ENCODE data around the gene UBXN11. TPM values are rescaled to one million over a fixed set of nuclear protein-coding genes. Genes with fewer than 3 reads are reported as not detected.

The UBXN11 gene
- total RNA-seq, 2 donors from 2014 or later, result 12.2 to 14.8 TPM

- peaks cover 0 to 9% of the 10 kb centered on the region in 2 donors for H3K36me3 ChIP-seq (replicated peaks in 1 of 2; ENCODE audit: insufficient read depth in 1 of 2, low read depth in 2 of 2)
- intact Hi-C loops (cut with DNase I), result no loop called here
- ATAC-seq (no peak), DNase-seq (no peak)
- TF ChIP-seq, protein P1, sequence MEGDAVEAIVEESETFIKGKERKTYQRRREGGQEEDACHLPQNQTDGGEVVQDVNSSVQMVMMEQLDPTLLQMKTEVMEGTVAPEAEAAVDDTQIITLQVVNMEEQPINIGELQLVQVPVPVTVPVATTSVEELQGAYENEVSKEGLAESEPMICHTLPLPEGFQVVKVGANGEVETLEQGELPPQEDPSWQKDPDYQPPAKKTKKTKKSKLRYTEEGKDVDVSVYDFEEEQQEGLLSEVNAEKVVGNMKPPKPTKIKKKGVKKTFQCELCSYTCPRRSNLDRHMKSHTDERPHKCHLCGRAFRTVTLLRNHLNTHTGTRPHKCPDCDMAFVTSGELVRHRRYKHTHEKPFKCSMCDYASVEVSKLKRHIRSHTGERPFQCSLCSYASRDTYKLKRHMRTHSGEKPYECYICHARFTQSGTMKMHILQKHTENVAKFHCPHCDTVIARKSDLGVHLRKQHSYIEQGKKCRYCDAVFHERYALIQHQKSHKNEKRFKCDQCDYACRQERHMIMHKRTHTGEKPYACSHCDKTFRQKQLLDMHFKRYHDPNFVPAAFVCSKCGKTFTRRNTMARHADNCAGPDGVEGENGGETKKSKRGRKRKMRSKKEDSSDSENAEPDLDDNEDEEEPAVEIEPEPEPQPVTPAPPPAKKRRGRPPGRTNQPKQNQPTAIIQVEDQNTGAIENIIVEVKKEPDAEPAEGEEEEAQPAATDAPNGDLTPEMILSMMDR (IDR thresholded peaks at IDR 0.05), result no peak
- no peak for TF ChIP-seq POLR2A (IDR thresholded peaks at IDR 0.05)
- no peaks in the 10 kb centered on the region for H3K27me3 ChIP-seq
- 90 to 91% methylated on average over 5 of the region's 5 CpGs for whole genome bisulfite sequencing, 2 donors
- H3K4me3 ChIP-seq, result no peak overlapping the region
- no peak overlapping the region for H3K27ac ChIP-seq
- H3K4me1 ChIP-seq, result no peaks in the 10 kb centered on the region
- no peaks in the 10 kb centered on the region for H3K9me3 ChIP-seq
Measured at GRCh38 chr1:26263212-26263611, 43.2 kb downstream of the UBXN11 start.

DNA sequence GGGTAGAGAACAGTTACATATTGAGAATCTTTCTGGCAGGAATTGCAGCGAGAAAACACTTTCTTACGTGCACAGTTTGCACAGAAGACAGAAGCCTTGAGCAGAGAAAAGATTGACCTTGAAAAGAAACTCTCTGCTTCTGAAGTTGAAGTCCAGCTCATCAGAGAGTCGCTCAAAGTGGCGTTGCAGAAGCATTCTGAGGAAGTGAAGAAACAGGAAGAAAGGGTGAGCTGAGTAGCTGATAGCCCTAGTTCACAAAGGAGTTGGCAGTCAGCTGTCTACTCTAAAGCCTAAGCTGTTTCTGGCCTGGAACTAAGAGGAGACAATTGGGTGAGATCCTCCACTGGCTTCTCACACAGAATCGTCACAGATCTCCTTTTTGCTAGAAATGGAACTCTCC is 46.9 kb downstream of the UBXN11 start:
- Histone ChIP-seq H3K4me3 (no peak overlapping the region), H3K4me1 (no peaks in the 10 kb centered on the region), H3K27me3 (no peaks in the 10 kb centered on the region), H3K9me3 (no peaks in the 10 kb centered on the region), H3K27ac (no peak overlapping the region), H3K36me3 (replicated peaks in 1 of 2; ENCODE audit: insufficient read depth in 1 of 2, low read depth in 2 of 2) (peaks cover 0 to 11% of the 10 kb centered on the region in 2 donors)
- no peak for TF ChIP-seq POLR2A (IDR thresholded peaks at IDR 0.05)
- TF ChIP-seq, protein P1 (IDR thresholded peaks at IDR 0.05), result no peak
- 80 to 82% methylated on average over 5 of the region's 5 CpGs for WGBS, 2 donors
- intact Hi-C loops (cut with DNase I), result no loop called here
- DNase-seq (peak in 1 of 4 donors; percentile 21), ATAC-seq (no peak)

- intact Hi-C loops (cut with DNase I), result no loop called here
- WGBS, 2 donors, result 73 to 81% methylated on average over 2 of the region's 2 CpGs
- H3K4me3 ChIP-seq, result no peak overlapping the region
- no peaks in the 10 kb centered on the region for H3K27me3 ChIP-seq
- no peaks in the 10 kb centered on the region for H3K4me1 ChIP-seq
- no peak for ATAC-seq
- TF ChIP-seq, protein P1 (IDR thresholded peaks at IDR 0.05), result no peak
- TF ChIP-seq POLR2A (IDR thresholded peaks at IDR 0.05), result no peak
- no peaks in the 10 kb centered on the region for H3K9me3 ChIP-seq
- H3K27ac ChIP-seq, result no peak overlapping the region
- no peak for DNase-seq
- peaks cover 0 to 11% of the 10 kb centered on the region in 2 donors for H3K36me3 ChIP-seq (replicated peaks in 1 of 2; ENCODE audit: insufficient read depth in 1 of 2, low read depth in 2 of 2)
Measured at GRCh38 chr1:26259005-26259404, 47.4 kb downstream of the UBXN11 start.

- Histone ChIP-seq H3K4me1 (no peaks in the 10 kb centered on the region), H3K9me3 (no peaks in the 10 kb centered on the region), H3K36me3 (replicated peaks in 1 of 2; ENCODE audit: insufficient read depth in 1 of 2, low read depth in 2 of 2) (peaks cover 0 to 7% of the 10 kb centered on the region in 2 donors), H3K4me3 (no peak overlapping the region), H3K27ac (no peak overlapping the region), H3K27me3 (no peaks in the 10 kb centered on the region)
- DNase-seq (no peak), ATAC-seq (no peak)
- no peak for TF ChIP-seq POLR2A (IDR thresholded peaks at IDR 0.05)
- TF ChIP-seq, protein P1 (IDR thresholded peaks at IDR 0.05), result no peak
- WGBS, 2 donors, result 92% methylated on average over 2 of the region's 2 CpGs
- intact Hi-C loops (cut with DNase I), result no loop called here
Measured at GRCh38 chr1:26257222-26257621, 49.2 kb downstream of the UBXN11 start.

- Histone ChIP-seq H3K36me3 (replicated peaks in 1 of 2; ENCODE audit: insufficient read depth in 1 of 2, low read depth in 2 of 2) (peaks cover 0 to 3% of the 10 kb centered on the region in 2 donors), H3K9me3 (no peaks in the 10 kb centered on the region), H3K4me1 (no peaks in the 10 kb centered on the region), H3K27ac (no peak overlapping the region), H3K4me3 (no peak overlapping the region), H3K27me3 (no peaks in the 10 kb centered on the region)
- TF ChIP-seq, protein P1 (IDR thresholded peaks at IDR 0.05), result no peak
- TF ChIP-seq POLR2A (IDR thresholded peaks at IDR 0.05), result no peak
- ATAC-seq, result no peak
- WGBS, 2 donors, result 76 to 82% methylated on average over 3 of the region's 3 CpGs
- intact Hi-C loops (cut with DNase I), result no loop called here
- no peak for DNase-seq
Measured at GRCh38 chr1:26254404-26254803, 52.0 kb downstream of the UBXN11 start.

Measured in body of pancreas (tissue), 4 donors.